GM12875 (cell line): ENCODE measurements around the gene MRGPRE.

Source experiments
- H3K4me3 ChIP-seq: one replicate; pipeline ENCODE4 v1.5.1; 2011; ENCODE audit warnings: low read depth, low read length, control low read depth
- TF ChIP-seq, protein P1 (sequence below): IDR thresholded peaks from 2 replicates; pipeline ENCODE4 v1.5.1; 2011; ENCODE audit warnings: low read depth, mild to moderate bottlenecking, control low read depth, inconsistent platforms, low read length, moderate library complexity, borderline replicate concordance; ENCODE audit not compliant: insufficient read depth

Gene MRGPRE

DNA sequence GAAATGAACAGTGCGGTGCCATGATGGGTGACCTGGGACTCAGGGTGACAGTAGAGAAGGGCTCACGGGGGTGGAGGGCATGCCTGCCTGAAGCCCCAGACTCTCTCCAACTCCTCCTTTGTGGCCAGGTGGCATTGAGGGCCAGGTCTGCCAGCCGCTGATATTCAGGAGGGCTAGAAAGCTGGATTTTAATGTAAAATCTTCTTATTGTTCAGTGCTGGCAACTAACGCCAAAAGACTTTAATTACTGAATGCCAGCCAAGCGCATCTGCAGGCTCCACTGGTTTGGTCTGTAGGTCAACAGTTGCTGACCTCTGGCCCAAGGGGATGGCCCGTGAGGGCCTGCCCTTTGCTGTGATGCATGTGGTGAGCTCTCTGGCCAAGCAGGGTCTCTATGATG lies 23.9 kb downstream of the MRGPRE start:
- H3K4me3 ChIP-seq, result no peak overlapping the region
- TF ChIP-seq, protein P1, sequence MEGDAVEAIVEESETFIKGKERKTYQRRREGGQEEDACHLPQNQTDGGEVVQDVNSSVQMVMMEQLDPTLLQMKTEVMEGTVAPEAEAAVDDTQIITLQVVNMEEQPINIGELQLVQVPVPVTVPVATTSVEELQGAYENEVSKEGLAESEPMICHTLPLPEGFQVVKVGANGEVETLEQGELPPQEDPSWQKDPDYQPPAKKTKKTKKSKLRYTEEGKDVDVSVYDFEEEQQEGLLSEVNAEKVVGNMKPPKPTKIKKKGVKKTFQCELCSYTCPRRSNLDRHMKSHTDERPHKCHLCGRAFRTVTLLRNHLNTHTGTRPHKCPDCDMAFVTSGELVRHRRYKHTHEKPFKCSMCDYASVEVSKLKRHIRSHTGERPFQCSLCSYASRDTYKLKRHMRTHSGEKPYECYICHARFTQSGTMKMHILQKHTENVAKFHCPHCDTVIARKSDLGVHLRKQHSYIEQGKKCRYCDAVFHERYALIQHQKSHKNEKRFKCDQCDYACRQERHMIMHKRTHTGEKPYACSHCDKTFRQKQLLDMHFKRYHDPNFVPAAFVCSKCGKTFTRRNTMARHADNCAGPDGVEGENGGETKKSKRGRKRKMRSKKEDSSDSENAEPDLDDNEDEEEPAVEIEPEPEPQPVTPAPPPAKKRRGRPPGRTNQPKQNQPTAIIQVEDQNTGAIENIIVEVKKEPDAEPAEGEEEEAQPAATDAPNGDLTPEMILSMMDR, result no peak

DNA sequence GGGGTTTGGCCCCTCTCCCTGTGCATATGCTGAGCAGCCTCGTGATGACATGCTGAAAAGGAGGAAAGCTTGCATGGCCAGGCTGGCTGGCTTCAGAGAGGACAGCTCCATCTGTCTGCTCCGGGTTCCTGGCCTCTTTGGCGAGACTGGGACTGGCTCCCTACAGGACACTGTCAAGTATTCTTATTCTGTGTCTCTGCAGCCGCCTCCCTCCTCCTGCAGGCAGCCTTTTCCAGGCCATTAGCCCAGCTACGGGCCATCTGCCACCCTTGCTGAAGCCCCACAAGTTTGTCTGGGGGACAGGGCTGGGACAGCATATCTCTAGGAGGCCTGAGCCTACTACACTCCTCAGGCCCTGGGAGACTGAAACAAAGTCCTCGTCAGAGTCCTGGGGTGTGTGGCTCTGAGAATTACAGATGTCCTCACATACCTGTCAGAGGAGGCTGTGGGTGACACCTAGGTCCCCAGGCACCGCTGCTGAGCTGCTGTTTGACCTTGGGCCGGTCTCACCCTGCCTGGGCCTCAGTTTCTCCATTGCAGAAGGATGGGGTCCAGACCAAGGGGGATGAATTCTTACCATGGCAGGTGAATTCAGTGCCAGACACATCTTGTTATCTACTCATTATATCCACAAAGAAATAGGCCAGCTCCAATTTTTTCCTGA lies 24.6 kb downstream of the MRGPRE start:
- TF ChIP-seq, protein P1, result no peak
- no peak overlapping the region for H3K4me3 ChIP-seq

DNA sequence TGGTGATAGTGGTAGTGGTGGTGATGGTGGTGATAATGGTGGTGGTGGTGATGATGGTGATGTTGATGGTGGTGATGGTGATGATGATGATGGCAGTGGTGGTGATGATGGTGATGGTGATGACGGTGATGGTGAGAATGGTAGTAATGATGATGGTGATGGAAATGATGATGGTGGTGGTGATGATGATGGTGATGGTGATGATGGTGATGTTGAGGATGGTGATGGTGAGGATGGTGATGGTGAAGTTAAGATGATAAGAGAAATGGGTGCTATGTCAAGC lies 25.4 kb downstream of the MRGPRE start:
- TF ChIP-seq, protein P1, result no peak
- no peak overlapping the region for H3K4me3 ChIP-seq

DNA sequence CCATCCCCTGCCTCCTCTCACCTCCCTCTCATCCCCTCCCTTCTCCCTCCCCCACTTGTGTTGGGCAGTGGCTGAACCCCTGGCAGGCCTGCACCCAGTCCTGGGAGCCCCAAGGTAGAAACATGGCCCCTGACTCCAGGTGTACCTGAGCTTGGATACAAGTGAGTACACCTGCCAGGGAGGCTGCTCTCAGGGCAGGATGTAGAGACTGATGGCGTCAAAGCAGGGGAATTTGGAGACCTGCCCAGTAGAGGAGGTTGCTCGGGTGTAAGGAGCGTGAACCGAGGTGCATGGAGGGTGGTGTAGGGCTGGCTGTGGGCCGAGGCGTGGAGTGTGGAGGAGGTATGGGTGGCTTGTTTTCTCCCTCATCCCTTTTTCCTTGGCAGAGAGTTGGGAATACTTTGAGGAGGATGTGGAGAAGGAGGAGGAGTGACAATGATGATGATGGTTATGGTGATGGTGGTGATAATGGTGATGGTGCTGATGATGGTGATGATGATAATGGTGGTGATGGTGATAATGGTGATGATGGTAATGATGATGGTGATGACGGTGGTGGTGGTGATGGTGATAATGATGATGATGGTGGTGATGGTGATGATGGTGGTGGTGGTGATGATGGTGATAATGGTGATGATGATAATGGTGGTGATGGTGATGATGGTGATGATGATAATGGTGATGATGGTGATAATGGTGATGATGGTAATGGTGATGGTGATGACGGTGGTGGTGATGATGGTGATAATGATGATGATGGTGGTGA lies 25.9 kb downstream of the MRGPRE start:
- TF ChIP-seq, protein P1, result no peak
- H3K4me3 ChIP-seq, result no peak overlapping the region

DNA sequence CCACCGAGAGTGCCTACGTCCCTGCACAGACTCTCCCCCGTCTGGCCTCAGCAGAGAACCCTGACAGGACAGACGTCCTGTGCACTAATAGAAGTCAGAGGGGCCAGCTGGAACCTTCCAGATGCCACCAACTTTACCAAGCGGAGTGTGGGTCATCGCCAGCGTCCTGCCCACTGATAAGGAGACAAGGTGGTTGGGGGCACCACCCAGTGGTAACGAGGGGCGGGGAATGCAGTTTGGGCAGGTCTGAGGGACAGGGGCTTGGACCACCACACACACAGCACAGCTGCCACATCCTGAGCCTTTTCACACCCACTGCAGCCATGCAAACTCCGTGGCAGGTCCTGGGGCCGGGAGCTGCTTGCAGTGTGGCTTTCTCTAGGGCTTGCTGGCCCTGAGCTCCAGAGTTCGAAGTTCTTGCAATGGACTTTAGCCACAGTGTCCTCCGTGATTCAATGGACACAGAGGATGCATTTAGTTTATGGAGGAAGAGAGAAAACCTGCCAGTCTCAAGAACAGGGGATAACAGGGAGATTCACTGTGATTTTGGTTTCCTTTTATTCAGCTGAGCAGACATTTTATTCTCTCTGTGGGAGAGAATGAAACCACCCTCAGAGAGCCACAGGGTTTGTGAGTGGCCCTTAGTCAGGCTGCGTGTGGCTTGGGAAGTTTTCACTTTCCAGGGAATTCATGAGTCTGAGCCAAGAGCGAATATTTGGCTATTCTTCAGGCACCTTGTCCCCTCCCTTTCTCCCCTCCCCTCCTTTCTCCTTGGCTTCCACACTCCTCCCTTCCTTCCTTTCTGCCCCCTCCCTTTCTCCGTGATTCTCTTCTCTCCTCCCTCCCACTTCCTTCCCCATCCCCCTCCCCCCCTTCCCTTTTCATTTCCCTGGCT lies 26.7 kb downstream of the MRGPRE start:
- TF ChIP-seq, protein P1, result no peak
- H3K4me3 ChIP-seq, result no peak overlapping the region

DNA sequence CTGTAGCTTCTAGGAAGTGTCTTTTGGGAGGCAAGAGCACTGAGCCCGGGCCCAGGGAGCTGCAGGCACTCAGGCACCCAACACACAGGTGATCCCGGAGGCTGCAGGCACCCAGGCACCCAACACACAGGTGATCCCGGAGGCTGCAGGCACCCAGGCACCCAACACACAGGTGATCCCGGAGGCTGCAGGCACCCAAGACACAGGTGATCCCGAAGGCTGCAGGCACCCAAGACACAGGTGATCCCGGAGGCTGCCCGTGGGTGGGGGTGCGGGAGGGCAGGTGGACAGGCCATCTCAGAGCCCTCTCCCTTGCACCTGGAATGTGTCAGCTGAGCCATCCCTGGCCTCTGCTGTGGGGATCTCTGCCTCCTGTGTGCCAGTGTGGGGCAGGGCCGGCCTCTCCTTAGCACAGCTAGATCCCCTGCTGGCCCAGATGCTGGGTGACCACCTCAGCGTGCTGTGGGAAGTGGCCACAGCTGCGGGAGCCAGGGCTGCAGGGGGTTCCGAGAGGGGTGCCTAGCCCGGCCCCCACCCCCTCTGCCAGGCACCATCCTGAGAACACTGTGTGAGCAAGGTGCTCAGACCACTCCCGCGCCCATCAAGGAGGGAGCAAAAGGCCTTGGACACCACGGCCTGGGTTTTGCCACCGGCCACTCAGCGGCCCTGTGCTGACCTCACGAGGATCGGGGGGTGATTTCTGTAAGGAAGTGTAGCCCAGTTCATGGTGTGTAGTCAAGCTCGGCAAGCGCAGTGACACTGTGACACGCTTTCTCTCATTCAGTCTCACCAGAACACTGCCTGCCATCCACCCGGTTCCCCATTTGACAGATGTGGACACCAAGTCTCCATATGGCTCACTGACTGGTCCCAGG lies 27.8 kb downstream of the MRGPRE start:
- H3K4me3 ChIP-seq, result no peak overlapping the region
- TF ChIP-seq, protein P1, result no peak
